ENCODE data around the gene HACL1.
"Not testable (repeated sequence)": the region's sequence is repeated elsewhere in the genome, so short reads cannot be mapped to it uniquely, and the experiment has no call there.

HACL1 gene

GRCh38 chr3:15629860-15630597 is 28.7 kb upstream of the HACL1 start:
- DNase-seq (ENCODE audit: low read depth in 2 of 2): peak; percentile 91 to 94
- TF ChIP-seq CTCF (IDR thresholded peaks at IDR 0.05; ENCODE audit: low read depth, low read length): peak; percentile 70
- peak overlapping the region in 1 of 2 donors; percentile 1 for H3K4me3 ChIP-seq (replicated peaks in 1 of 2; ENCODE audit: low read depth in 2 of 2, low read length in 2 of 2)

- DNase-seq (ENCODE audit: low read depth in 2 of 2): no peak
- TF ChIP-seq CTCF (IDR thresholded peaks at IDR 0.05; ENCODE audit: low read depth, low read length): no peak
- no peak overlapping the region for H3K4me3 ChIP-seq (replicated peaks in 1 of 2; ENCODE audit: low read depth in 2 of 2, low read length in 2 of 2)
Observed at GRCh38 chr3:15628967-15629366, 27.6 kb upstream of the HACL1 start.

GRCh38 chr3:15623535-15624440 is 22.4 kb upstream of the HACL1 start:
- no peak overlapping the region for H3K4me3 ChIP-seq (replicated peaks in 1 of 2; ENCODE audit: low read depth in 2 of 2, low read length in 2 of 2)
- peak in 1 of 2 donors; percentile 22 for DNase-seq (ENCODE audit: low read depth in 2 of 2)
- no peak for TF ChIP-seq CTCF (IDR thresholded peaks at IDR 0.05; ENCODE audit: low read depth, low read length)

- H3K4me3 ChIP-seq (replicated peaks in 1 of 2; ENCODE audit: low read depth in 2 of 2, low read length in 2 of 2): not testable (repeated sequence)
Observed at GRCh38 chr3:15619659-15620464, 18.5 kb upstream of the HACL1 start.

GRCh38 chr3:15616053-15616452 is 14.7 kb upstream of the HACL1 start:
- peak; percentile 86 to 88 for DNase-seq (ENCODE audit: low read depth in 2 of 2)
- H3K4me3 ChIP-seq (replicated peaks in 1 of 2; ENCODE audit: low read depth in 2 of 2, low read length in 2 of 2): no peak overlapping the region
- no peak for TF ChIP-seq CTCF (IDR thresholded peaks at IDR 0.05; ENCODE audit: low read depth, low read length)

More at GRCh38 chr3:15619659-15620464, 18.5 kb upstream of the HACL1 start:
- DNase-seq (ENCODE audit: low read depth in 2 of 2): not testable (repeated sequence)

- DNase-seq (ENCODE audit: low read depth in 2 of 2): no peak
- H3K4me3 ChIP-seq (replicated peaks in 1 of 2; ENCODE audit: low read depth in 2 of 2, low read length in 2 of 2): no peak overlapping the region
- no peak for TF ChIP-seq CTCF (IDR thresholded peaks at IDR 0.05; ENCODE audit: low read depth, low read length)
Observed at GRCh38 chr3:15614958-15615357, 13.6 kb upstream of the HACL1 start.
